NOMO-1 (cell line): Measurements from ENCODE around the gene NOS3.
"Not testable (repeated sequence)": the region's sequence is repeated elsewhere in the genome, so short reads cannot be mapped to it uniquely, and the experiment has no call there.

Experiments used
- DNase-seq, 2 experiments: peaks; one replicate each; lab custom pipeline; 2025; ENCODE audit not compliant: unreplicated experiment in 2 of 2; lab: John Stamatoyannopoulos, UW

NOS3 gene

DNA sequence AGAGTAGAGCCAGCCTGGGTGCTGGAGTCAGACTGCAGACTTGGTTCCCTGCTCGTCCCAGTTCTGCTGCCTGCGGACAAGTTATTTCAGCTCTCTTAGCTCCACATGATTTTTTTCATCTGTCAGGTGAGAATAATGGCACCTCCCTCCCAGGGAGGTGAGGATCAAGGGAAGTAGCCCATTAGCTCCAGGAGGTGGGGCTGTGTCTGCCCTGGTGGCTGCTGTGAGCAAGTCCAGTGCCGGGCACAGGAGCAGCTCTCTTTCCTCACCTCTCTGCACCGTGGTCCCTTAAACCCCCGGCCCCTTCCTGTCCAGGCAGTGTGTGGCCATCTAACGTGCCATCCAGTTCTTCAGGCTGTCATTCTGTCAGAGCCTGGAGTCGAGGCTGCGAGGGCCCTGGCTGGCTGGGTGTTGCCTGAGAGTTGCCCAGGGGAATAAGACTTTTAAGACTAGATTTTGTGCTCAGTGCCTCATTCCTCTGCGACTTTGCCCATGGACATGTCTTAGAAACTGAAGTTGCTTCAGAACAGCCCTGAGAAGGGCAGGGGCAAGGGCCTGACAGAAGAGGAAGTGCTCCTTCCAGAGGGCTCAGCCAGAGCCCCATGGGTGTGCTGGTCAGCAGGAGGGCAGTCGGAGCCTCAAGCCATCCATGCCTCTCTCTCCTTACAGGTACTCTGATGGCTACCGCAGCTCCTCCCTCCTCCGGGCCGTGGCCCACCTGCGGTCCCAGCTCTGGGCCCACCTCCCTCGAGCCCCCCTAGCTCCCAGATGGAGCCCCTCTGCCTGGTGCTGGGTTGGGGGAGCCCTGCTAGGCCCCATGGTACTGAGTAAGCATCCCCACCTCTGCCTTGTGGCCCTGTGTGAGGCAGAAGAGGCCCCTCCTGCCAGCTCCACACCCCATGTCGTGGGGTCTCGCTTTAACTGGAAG lies 42.4 kb downstream of the NOS3 start:
- DNase-seq = no peak

DNA sequence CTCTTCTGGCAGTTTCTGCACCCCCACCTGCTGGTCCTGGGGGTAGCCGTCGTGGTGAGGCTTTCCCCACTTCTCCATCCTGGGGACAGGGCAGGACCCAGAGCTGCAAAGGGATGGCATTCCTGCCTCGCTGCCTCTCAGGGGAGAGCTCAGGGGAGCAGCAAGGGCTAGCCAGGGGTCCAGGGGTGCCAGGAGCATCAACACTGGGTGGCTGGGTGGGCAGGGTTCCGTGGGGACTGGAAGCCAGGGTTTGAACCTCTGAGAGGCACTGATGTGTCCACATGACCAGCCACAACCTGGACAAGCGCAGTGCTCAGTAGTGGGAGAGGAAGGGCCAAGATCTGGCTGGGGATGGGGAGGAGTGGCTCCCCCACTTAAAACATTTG lies 43.0 kb downstream of the NOS3 start:
- DNase-seq = no peak

DNA sequence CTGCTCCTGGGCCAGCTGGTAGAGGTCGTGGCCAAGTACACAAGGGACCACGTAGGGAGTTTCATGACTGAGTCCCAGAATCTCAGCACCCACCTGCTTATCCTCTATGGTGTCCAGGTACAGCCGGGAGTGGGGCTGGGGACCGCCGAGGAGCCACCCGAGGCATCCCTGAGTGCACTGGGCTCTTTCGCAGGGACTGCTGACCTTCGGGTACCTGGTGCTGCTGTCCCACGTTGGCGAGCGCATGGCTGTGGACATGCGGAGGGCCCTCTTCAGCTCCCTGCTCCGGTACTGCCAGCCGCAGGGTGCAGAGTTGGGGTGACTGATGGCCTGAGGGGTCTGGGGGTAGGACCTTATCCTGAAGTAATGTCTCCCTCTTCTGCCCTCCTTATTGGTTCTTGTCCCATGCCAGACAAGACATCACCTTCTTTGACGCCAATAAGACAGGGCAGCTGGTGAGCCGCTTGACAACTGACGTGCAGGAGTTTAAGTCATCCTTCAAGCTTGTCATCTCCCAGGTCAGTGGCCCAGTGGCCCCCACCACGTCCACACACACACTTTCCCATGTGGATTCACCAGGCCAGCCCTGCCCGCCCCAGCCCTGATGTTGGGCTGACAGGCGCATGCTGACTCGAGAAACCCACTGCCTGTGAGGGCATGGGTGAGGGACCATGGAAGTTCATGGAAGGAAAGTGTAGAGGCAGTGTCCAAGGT lies 43.7 kb downstream of the NOS3 start:
- DNase-seq = no peak

DNA sequence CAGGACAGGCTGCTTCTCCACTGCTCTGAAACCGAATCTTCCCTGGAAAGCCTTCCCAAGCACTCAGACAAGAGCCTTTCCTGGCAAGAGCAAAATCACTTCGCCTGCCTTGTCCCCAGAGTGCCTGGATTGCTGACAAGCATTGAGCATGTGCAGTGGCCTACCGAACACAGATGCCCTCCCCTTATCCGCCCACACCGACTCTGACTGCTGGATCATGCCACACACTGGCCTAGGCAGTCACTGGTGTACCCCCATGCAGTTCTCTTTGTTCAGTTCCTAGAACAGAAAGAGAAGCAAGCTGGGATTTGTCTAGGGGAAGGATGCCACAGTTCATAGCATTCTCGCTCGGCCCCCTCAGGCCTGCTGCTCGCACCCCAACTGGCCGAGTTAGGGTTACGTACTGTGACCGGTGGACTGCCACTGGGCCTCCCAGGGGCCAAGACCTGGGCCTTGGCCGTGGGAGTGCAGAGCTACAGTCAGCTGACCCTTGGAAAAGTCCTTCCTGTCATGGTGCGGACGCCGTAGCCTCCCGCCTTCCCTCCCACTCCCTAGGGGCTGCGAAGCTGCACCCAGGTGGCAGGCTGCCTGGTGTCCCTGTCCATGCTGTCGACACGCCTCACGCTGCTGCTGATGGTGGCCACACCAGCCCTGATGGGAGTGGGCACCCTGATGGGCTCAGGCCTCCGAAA lies 44.4 kb downstream of the NOS3 start:
- DNase-seq = no peak

DNA sequence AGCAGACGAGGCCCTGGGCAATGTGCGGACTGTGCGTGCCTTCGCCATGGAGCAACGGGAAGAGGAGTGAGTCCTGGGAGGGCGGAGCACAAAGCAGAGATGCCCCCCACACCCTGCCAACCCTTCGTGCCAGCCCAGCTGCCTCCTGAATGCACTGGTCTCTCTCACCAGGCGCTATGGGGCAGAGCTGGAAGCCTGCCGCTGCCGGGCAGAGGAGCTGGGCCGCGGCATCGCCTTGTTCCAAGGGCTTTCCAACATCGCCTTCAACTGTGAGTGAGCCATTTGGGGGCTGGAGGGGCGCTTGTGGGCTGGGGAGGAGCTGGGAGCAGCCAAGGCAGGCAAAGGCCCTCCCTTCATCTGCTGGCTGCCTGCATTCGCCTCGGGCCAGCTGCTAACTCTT lies 45.1 kb downstream of the NOS3 start:
- no peak for DNase-seq

DNA sequence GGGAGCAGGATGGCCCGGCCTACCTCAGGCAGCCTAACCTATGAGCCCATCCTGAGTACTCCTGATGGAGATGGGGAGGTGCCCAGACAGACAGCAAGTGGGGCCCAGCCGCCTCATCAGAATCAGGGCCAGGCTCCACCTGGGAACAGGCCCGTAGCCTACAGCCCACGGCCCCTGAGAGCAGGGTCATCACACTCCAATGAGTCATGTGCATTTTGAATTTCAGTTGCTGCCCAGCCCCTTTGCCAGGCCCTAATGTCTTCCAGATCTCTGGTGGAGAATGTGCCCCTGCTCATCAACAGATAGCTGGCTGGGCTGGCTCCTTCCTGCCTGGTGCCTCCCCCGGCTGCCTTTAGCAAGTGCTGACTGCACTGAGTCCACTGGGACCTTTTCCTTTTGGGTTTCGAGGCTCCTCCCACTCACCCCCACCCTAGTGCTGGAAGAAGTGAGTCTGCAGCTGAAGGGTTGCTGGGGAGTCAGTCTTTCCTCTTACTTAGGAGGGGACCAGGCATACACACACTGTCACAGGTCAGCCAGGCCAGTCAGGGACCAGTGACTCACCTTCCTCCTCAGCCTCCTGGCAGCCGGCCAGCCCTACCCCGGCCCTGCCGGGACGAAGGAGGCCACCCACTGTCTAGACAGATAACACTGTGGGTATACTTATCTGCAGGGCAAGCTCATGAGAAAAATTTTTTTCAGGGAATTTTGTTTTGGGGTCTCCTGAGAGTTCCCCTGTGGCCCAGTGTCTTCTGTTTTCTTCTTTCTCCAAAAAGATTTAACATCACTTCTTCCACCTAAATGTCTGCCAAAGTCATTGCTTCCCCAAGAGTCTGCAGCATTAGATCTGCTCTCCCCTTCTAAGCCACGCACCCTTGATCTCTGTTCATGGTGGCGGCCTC lies 48.4 kb downstream of the NOS3 start:
- DNase-seq = peak in 1 of 2 experiments; percentile 22

DNA sequence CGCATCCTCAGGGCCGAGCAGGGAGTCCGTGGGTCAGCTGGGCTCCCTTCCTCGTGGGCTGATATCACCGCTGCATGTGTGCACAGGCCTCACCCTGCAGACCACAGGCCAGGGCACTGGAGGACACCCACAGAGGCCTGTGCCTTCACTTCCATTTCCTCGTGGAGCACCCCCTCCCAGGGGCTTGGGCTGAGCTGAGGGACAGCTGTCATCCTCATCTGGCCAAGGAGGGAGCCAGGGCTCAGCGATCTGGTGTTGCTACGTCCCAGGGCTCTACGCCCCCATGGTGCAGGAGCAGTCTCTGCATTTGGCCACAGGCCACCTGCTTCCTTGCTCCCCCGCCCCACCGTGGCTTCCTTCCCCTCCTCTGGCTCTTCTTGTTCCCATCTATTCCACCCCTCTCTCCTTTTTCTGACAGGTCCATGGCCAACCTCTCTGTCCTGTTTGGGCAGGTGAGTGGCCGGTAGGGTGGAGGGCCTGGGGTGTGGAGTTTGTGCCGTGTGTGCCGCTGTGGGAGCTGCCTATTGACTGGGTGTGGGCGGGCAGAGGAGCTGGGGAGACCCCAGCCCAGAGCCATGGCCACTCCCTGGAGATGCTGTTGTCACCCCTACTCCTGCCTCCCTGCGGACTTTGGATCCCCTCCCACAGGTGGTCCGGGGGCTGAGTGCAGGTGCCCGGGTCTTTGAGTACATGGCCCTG lies 49.2 kb downstream of the NOS3 start:
- no peak for DNase-seq

DNA sequence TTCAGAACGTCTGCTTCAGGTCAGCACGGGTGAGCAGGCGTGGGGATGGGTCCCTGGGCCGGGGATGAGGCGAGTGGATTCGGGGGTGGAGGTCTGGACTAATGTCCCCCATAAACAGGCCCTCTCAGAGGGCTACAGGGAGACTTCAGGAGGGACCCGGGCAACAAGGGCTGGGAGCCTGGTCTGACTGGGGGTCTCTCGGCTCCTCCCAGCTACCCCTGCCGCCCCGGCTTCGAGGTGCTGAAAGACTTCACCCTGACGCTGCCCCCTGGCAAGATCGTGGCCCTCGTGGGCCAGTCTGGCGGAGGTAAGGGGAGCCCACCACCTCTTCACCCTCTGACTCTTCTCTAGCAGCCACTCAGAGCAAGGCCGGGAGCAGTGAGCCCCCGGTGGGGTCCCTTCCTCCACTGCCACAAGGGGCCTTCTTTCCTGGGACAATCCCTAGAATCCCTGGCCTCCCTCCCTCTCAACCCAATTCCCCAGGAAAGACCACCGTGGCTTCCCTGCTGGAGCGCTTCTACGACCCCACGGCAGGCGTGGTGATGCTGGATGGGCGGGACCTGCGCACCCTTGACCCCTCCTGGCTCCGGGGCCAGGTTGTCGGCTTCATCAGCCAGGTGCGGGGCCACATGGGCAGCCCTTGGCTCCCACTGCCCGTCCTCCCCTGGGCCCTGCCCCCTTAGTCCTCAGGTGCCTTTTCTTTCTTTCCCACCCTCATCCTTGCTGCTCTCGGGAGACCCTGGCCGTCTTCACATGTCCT lies 50.0 kb downstream of the NOS3 start:
- no peak for DNase-seq

DNA sequence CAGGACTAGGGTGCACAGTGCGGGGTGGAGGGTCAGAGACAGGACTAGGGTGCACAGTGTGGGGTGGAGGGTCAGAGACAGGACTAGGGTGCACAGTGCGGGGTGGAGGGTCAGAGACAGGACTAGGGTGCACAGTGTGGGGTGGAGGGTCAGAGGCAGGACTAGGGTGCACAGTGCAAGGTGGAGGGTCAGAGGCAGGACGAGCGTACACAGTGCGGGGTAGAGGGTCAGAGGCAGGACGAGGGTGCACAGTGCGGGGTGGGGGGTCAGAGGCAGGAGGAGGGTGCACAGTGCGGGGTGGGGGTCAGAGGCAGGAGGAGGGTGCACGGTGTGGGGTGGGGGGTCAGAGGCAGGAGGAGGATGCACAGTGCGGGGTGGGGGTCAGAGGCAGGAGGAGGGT lies 52.6 kb downstream of the NOS3 start:
- DNase-seq = not testable (repeated sequence)

DNA sequence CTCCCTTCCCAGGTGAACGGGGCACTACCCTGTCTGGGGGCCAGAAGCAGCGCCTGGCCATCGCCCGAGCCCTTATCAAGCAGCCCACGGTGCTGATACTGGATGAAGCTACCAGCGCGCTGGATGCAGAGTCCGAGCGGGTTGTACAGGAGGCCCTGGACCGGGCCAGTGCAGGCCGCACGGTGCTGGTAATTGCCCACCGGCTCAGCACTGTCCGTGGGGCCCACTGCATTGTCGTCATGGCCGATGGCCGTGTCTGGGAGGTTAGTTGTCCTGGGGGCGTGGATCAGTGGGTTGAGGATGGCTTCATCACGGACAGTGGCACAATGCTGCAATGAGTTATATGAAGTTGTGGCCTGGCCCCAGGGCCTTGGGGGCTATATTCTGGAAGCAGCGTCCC lies 53.1 kb downstream of the NOS3 start:
- DNase-seq = no peak

DNA sequence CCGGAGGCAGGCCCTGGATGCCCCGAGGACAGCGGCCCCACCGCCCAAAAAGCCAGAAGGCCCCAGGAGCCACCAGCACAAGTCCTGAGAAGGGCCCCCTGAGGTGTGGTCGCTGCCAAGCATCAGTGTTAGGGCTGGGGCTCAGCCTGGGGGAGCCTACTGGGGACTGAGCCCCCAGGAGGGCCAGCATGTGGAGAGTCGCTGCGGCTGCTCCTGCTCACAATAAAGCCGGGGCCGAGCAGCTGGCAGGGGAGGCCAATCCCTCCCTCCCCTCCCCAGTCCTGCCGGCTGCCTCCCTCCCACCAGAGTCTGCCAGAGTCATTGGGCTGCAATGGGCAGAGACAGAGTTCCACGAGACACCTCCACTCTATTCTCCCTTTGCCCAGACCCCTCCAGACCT lies 54.4 kb downstream of the NOS3 start:
- DNase-seq = no peak

DNA sequence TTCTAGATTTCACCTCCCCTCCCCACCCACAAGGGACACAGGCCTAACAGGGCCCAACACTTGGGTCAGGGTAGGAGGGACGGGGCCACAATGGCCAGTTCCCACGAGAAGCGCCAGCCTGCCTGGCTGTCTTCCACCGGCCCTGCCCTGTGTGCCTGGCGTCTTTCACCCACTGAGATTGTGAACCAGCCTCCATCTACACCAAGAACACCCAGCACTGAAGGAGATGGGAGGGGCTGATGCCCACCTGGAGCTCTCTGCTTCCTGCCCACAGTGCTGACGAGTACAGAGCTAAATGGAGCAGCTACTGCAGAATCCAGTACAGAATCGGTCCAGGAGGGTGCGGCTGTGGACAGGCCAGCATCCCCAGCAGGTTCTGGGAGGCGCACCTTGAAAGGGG lies 55.1 kb downstream of the NOS3 start:
- no peak for DNase-seq

DNA sequence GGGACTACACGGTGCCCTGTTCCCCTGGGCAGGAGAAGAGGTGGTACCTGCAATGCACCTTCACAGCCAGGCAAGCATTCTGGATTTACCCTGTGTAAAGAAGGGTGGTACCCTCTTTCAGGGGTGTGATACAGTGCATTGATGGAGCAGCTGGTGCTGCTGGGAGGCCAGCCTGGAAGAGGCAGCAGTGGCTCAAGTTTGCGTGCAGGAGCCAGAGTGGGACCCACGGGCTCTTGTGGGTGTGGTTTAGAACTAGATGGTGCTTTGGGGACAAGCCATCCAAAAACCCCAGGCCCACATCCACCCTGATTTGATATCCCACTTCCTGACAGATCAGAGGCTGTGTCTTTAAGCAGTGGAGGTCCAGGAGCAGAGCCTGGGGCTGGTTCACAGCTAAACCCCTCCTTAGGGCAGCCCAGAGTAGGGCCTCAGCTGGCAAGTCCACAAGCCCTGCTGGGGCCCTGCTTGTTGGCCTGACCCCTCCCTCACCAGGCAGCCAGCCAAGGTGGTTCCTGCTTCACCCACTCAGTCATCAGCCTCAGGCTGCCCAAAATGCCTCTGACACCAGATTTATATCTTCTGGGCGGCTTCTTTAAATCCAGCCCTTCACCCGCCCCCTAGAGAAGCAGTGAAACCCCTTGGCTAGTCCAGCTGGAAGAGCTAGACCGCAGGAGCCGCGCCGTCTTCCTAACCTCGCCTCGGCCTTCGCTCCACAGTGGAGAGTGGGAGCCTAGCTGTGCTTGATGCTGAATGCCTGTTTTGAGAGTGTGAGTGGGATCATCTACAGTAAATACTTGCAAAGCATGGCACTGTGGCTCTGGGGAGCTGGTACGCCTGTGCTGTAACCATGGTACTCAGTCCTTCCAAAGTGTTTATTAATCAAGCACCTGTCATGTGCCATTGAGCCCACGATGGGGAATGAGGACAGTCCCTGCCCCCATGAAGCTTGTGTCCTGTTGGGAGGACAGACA lies 56.1 kb downstream of the NOS3 start:
- no peak for DNase-seq

DNA sequence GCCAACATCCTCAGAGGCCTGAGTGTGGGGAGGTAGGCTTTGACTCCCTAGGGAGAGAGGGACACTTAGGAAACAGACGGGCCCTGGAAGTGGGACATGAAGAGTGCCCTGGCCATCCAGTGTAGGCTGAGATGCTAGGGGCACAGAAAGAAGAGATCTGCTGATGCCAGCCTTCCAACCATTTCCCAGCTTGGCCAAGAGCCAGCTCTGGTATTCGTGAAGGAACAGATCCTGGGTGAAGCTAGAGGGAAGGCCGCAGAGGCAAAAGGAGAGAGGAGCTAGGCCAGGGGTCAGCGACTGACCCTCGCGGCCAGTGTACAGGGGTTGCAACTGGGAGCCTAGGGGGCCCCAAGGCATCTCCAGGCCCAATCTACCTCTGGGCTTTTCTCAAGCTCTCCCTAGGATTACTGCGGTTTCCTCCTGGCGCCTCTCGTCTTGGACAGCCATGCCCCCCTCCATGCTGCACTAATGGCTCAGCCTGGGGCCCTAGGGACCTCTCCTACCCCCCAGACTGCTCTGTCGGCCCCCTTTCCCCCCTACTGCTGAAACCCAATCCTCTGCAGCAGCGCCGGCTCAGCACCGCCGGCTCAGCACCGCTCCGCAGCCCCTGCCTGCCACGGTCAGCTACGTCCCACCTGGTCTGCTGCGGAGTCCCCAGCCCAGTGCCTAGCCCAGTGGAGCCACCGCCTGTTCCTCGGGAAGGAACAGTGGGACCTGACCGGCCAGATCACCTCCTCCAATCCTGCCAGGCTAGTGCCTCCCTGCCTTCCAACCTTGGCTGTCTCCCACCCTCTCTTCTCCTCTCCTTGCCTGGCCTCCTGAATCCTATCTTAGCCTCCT lies 57.4 kb downstream of the NOS3 start, which contains the start of gene ASIC3:
Gene ASIC3, plus strand, starts transcription at position 556 of the 840 bp plus-strand sequence. CDS start 355 bp downstream, outside the sequence.
- DNase-seq = no peak

DNA sequence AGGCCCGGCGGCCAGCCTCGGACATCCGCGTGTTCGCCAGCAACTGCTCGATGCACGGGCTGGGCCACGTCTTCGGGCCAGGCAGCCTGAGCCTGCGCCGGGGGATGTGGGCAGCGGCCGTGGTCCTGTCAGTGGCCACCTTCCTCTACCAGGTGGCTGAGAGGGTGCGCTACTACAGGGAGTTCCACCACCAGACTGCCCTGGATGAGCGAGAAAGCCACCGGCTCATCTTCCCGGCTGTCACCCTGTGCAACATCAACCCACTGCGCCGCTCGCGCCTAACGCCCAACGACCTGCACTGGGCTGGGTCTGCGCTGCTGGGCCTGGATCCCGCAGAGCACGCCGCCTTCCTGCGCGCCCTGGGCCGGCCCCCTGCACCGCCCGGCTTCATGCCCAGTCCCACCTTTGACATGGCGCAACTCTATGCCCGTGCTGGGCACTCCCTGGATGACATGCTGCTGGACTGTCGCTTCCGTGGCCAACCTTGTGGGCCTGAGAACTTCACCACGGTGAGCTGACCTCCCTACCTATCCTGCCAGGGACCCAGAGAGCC lies 58.2 kb downstream of the NOS3 start:
- no peak for DNase-seq

DNA sequence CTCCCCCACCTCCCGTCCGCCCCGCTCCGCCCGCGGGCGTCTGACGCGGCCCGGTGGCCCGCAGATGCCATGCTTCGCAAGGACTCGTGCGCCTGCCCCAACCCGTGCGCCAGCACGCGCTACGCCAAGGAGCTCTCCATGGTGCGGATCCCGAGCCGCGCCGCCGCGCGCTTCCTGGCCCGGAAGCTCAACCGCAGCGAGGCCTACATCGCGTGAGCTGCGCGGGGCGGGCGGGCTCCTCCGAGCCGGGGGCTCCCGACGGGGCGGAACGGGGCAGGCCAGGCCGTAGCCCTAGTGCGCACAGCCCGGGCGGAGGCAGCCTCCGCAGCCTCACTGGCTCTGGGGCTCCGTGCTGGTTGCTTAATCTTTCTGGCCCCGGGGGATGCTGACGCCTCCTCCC lies 60.3 kb downstream of the NOS3 start:
- DNase-seq = peak; percentile 9 to 16

DNA sequence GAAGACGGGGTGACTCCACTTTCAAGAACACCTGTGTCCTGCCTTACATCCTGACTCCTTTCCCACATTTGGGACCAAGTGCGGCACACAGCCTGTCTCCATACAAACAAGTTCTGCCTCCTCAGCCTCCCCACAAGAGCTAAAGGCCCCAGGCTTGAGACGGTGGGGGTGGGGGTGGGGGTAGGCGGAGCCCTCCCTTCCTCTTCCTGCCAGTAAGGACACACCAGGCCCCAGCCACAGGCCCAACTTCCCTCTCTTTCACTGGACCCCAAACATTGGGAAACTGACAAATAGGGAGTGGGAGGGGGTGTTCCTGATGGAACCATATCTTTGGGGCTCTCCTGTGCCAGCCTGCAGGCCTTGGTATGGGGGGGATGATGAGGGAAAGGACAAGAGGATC lies 62.3 kb downstream of the NOS3 start:
- DNase-seq = no peak
